ENCODE data around the gene TOP2A. TPM values are rescaled to one million over a fixed set of nuclear protein-coding genes. Genes with fewer than 3 reads are reported as not detected.

TOP2A gene
- total RNA-seq, 1 donor from 2014 or later, result 28.3 TPM

DNA sequence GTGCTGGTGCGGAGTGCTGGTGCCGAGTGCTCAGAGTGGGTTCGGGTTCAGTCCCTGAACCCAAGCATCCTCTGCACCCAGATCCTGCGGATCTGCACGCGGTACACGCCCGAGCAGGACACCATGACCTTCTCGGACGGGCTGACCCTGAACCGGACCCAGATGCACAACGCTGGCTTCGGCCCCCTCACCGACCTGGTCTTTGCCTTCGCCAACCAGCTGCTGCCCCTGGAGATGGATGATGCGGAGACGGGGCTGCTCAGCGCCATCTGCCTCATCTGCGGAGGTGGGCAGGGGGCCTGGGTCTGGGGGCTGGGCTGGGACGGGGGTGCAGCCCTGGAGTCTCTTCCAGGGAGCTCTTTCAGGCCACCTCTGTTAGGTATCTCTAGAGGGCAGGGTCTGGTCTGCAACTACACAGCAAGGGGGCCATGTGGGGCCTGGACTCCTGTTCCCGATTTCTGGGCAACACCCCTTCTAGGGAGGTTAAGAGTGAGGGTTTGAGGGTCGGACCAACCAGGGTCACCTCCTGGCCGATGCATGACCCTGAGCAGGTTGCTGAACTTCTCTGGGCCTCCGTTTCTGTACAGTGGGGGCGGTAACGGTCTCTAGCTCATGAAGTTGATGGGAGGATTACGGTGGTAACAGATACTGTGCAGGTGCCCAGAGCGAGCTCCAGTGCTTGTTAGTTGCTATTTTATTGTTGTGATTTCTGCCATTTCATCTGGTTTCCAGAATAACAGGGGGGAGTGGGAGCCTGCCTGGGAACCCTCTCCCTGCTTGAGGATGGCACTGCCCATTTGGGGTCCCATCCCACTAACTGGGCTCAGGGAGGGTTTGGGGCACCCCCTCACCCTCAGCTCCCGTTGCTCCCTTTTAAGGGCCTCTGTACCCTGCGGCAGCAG is 63.2 kb downstream of the TOP2A start:
- Mint-ChIP-seq H3K9me3 (ENCODE audit: unreplicated experiment) (no peaks in the 10 kb centered on the region), H3K4me3 (ENCODE audit: unreplicated experiment) (peak overlapping the region; percentile 31), H3K4me1 (ENCODE audit: unreplicated experiment) (peaks cover 21% of the 10 kb centered on the region)

DNA sequence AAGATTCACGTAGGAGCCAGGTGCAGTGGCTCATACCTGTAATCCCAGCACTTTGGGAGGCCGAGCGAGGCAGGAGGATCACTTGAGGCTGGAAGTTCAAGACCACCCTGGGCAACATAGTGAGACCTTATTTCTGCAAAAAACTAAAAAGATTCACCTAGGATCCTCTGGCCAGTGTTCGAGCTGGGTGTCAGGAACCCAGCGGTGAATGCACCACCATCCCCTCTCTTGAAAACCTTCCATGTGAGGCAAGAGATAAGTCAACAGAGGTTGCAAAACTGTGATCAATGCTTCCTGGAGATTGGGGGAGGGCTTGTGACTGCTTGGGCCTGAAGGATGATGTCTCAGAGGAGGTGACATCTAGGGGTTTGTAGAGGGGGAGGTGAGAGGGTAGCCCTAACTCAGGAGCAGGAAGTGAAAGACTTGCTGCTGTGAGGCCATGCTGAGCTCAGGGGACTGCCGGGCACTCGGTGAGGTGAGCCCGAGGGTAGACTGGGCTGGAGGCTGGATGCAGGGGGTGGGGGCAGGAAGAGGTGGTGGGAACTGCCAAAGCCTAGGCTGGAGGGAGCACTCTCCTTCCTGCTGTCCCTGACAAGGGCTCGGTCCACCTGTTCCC is 64.8 kb downstream of the TOP2A start:
- Mint-ChIP-seq H3K27me3 (ENCODE audit: unreplicated experiment) (peaks cover 15% of the 10 kb centered on the region), H3K9me3 (ENCODE audit: unreplicated experiment) (no peaks in the 10 kb centered on the region), H3K36me3 (ENCODE audit: low read depth, unreplicated experiment) (peaks cover 31% of the 10 kb centered on the region), H3K4me1 (ENCODE audit: unreplicated experiment) (peaks cover 34% of the 10 kb centered on the region), H3K4me3 (ENCODE audit: unreplicated experiment) (peak overlapping the region; percentile 80), H3K27ac (ENCODE audit: unreplicated experiment) (peak overlapping the region; percentile 88)
- TF ChIP-seq, protein P1, sequence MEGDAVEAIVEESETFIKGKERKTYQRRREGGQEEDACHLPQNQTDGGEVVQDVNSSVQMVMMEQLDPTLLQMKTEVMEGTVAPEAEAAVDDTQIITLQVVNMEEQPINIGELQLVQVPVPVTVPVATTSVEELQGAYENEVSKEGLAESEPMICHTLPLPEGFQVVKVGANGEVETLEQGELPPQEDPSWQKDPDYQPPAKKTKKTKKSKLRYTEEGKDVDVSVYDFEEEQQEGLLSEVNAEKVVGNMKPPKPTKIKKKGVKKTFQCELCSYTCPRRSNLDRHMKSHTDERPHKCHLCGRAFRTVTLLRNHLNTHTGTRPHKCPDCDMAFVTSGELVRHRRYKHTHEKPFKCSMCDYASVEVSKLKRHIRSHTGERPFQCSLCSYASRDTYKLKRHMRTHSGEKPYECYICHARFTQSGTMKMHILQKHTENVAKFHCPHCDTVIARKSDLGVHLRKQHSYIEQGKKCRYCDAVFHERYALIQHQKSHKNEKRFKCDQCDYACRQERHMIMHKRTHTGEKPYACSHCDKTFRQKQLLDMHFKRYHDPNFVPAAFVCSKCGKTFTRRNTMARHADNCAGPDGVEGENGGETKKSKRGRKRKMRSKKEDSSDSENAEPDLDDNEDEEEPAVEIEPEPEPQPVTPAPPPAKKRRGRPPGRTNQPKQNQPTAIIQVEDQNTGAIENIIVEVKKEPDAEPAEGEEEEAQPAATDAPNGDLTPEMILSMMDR (IDR thresholded peaks at IDR 0.05; ENCODE audit: unreplicated experiment), result no peak
- no peak for DNase-seq (ENCODE audit: low spot score)

More for the DNA sequence above, 63.2 kb downstream of the TOP2A start:
- no peak for DNase-seq (ENCODE audit: low spot score)
- Mint-ChIP-seq H3K27me3 (ENCODE audit: unreplicated experiment) (peaks cover 10% of the 10 kb centered on the region), H3K27ac (ENCODE audit: unreplicated experiment) (no peak overlapping the region), H3K36me3 (ENCODE audit: low read depth, unreplicated experiment) (peaks cover 25% of the 10 kb centered on the region)
- TF ChIP-seq, protein P1 (IDR thresholded peaks at IDR 0.05; ENCODE audit: unreplicated experiment), result no peak

DNA sequence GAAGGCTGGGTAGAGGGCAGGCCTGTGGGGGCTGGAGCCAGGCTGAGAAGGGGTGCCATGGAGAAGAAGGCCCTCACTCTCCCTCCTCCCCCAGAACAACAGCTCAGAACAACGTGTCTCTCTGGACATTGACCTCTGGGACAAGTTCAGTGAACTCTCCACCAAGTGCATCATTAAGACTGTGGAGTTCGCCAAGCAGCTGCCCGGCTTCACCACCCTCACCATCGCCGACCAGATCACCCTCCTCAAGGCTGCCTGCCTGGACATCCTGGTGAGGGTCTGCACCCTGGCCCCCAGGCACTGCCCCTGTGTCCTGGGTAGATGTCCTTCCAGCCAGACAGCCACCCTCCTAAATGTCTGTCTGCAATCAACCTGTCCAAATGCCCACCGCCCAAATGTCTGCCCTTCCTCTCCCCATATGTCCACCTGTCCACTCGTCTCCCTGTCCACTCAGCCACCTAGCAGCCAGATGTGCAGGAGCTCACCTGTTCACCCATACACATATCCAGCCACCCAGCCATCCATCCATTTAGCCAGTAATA is 65.4 kb downstream of the TOP2A start:
- Mint-ChIP-seq H3K4me1 (ENCODE audit: unreplicated experiment) (peaks cover 39% of the 10 kb centered on the region), H3K36me3 (ENCODE audit: low read depth, unreplicated experiment) (peaks cover 31% of the 10 kb centered on the region), H3K27me3 (ENCODE audit: unreplicated experiment) (peaks cover 16% of the 10 kb centered on the region), H3K4me3 (ENCODE audit: unreplicated experiment) (peak overlapping the region; percentile 80), H3K27ac (ENCODE audit: unreplicated experiment) (peak overlapping the region; percentile 88), H3K9me3 (ENCODE audit: unreplicated experiment) (no peaks in the 10 kb centered on the region)
- TF ChIP-seq, protein P1 (IDR thresholded peaks at IDR 0.05; ENCODE audit: unreplicated experiment), result no peak
- DNase-seq (ENCODE audit: low spot score), result no peak

DNA sequence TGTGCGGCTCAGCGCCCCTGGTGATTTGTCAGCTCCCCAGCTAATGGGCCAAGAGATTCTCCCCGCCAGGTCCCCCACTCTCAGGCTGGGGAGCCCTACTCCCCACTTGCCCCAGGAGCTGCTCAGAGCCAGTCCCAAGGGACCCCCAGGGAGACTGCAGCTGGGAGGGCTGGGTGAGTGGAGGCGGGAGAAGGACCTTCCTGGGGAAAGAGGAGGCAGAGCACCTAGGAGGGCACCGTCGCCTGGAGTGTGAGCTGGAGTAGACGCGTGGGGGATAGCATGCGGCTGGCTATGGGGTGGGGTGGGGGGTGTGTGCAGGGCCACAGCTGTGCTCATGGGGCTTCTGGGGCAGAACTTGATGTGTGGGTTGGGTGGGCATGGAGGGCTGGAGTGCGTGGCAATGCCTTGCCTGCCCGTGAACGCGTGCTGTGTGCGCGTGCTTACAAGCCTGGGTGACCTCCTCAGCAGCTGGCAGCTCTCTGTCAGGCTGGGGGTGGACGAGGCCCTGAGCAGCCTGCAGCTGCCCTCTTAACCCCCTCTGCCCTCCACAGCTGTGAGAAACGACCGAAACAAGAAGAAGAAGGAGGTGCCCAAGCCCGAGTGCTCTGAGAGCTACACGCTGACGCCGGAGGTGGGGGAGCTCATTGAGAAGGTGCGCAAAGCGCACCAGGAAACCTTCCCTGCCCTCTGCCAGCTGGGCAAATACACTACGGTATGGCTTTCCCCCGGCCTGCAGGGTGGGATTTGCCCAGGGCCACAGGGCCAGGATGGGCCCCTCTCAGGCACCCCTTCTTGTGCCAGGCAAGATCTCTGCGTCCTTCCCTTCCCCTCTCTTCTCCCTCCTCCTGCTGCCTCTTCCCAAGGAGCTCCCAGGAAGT is 66.1 kb downstream of the TOP2A start:
- Mint-ChIP-seq H3K36me3 (ENCODE audit: low read depth, unreplicated experiment) (peaks cover 31% of the 10 kb centered on the region), H3K4me1 (ENCODE audit: unreplicated experiment) (peaks cover 46% of the 10 kb centered on the region), H3K9me3 (ENCODE audit: unreplicated experiment) (no peaks in the 10 kb centered on the region), H3K27me3 (ENCODE audit: unreplicated experiment) (peaks cover 16% of the 10 kb centered on the region), H3K4me3 (ENCODE audit: unreplicated experiment) (no peak overlapping the region), H3K27ac (ENCODE audit: unreplicated experiment) (no peak overlapping the region)
- no peak for DNase-seq (ENCODE audit: low spot score)
- TF ChIP-seq, protein P1 (IDR thresholded peaks at IDR 0.05; ENCODE audit: unreplicated experiment), result no peak
